Measurements from ENCODE around the gene ATP6V1F. TPM values are rescaled to one million over a fixed set of nuclear protein-coding genes. Genes with fewer than 3 reads are reported as not detected.
A peak's percentile ranks its signal among the peaks of the same experiment; 100 is the strongest.

The ATP6V1F gene
- total RNA-seq, 3 donors from 2014 or later = 55.6 to 85.5 (median 82.4) TPM

- Histone ChIP-seq H3K36me3 (ENCODE audit: low read depth) (no peaks in the 10 kb centered on the region), H3K4me1 (ENCODE audit: low read depth) (no peaks in the 10 kb centered on the region), H3K4me3 (no peak overlapping the region), H3K9me3 (no peaks in the 10 kb centered on the region)
- TF ChIP-seq CTCF (IDR thresholded peaks at IDR 0.05) = peak; percentile 90
- peak; percentile 82 for ATAC-seq
- peak; percentile 83 to 93 (median 90) for DNase-seq
- intact Hi-C loops (cut with DNase I, micrococcal nuclease) = no loop called here
These were observed 21.2 kb downstream of the ATP6V1F start for GRCh38 chr7:128883622-128884448.

- DNase-seq = peak in 2 of 3 donors; percentile 25 to 48
- TF ChIP-seq CTCF (IDR thresholded peaks at IDR 0.05) = no peak
- intact Hi-C loops (cut with DNase I, micrococcal nuclease) = no loop called here
- Histone ChIP-seq H3K36me3 (ENCODE audit: low read depth) (no peaks in the 10 kb centered on the region), H3K4me3 (no peak overlapping the region), H3K9me3 (no peaks in the 10 kb centered on the region), H3K4me1 (ENCODE audit: low read depth) (no peaks in the 10 kb centered on the region)
- ATAC-seq = no peak
These were observed 22.1 kb downstream of the ATP6V1F start for GRCh38 chr7:128884561-128885369.

GRCh38 chr7:128885370-128886187 lies 22.9 kb downstream of the ATP6V1F start:
- no peak overlapping the region for H3K4me3 ChIP-seq
- no peak for TF ChIP-seq CTCF (IDR thresholded peaks at IDR 0.05)
- H3K9me3 ChIP-seq = no peaks in the 10 kb centered on the region
- no peaks in the 10 kb centered on the region for H3K36me3 ChIP-seq (ENCODE audit: low read depth)
- DNase-seq (peak in 2 of 3 donors; percentile 2 to 25), ATAC-seq (no peak)
- intact Hi-C loops (cut with DNase I, micrococcal nuclease) = no loop called here
- H3K4me1 ChIP-seq (ENCODE audit: low read depth) = no peaks in the 10 kb centered on the region

GRCh38 chr7:128886391-128887168 lies 23.9 kb downstream of the ATP6V1F start:
- no peak for TF ChIP-seq CTCF (IDR thresholded peaks at IDR 0.05)
- ATAC-seq (no peak), DNase-seq (peak in 1 of 3 donors; percentile 25)
- Histone ChIP-seq H3K9me3 (no peaks in the 10 kb centered on the region), H3K4me3 (no peak overlapping the region), H3K36me3 (ENCODE audit: low read depth) (no peaks in the 10 kb centered on the region), H3K4me1 (ENCODE audit: low read depth) (no peaks in the 10 kb centered on the region)
- intact Hi-C loops (cut with DNase I, micrococcal nuclease) = no loop called here

Measured in mucosa of descending colon (tissue), 3 donors.